HG03378 (cell line): ENCODE results near the gene ZSWIM6.

Experiments
- ATAC-seq: cut with Tn5 transposase; IDR thresholded peaks from one replicate; pipeline ENCODE4 v1.9.1; 2021; ENCODE audit warnings: mild to moderate bottlenecking, moderate library complexity; ENCODE audit not compliant: unreplicated experiment

ZSWIM6 gene

GRCh38 chr5:61472172-61472958 lies 140.3 kb downstream of the ZSWIM6 start:
- ATAC-seq = no peak

GRCh38 chr5:61474746-61475145 lies 142.7 kb downstream of the ZSWIM6 start:
- no peak for ATAC-seq

GRCh38 chr5:61477788-61478187 lies 145.7 kb downstream of the ZSWIM6 start:
- ATAC-seq = no peak

GRCh38 chr5:61479850-61480614 lies 148.0 kb downstream of the ZSWIM6 start:
- no peak for ATAC-seq

GRCh38 chr5:61482980-61483379 lies 150.9 kb downstream of the ZSWIM6 start:
- no peak for ATAC-seq

GRCh38 chr5:61486476-61486875 lies 154.4 kb downstream of the ZSWIM6 start:
- no peak for ATAC-seq

- no peak for ATAC-seq
These were observed 157.5 kb downstream of the ZSWIM6 start for GRCh38 chr5:61489574-61489973.

GRCh38 chr5:61491861-61492260 lies 159.8 kb downstream of the ZSWIM6 start:
- no peak for ATAC-seq

GRCh38 chr5:61493973-61494372 lies 161.9 kb downstream of the ZSWIM6 start:
- no peak for ATAC-seq

GRCh38 chr5:61496446-61496845 lies 164.4 kb downstream of the ZSWIM6 start:
- no peak for ATAC-seq

GRCh38 chr5:61496860-61497259 lies 164.8 kb downstream of the ZSWIM6 start:
- no peak for ATAC-seq

- no peak for ATAC-seq
These were observed 166.1 kb downstream of the ZSWIM6 start for GRCh38 chr5:61498121-61498520.

GRCh38 chr5:61501971-61502370 lies 169.9 kb downstream of the ZSWIM6 start:
- no peak for ATAC-seq

GRCh38 chr5:61504143-61504770 lies 172.2 kb downstream of the ZSWIM6 start:
- no peak for ATAC-seq

- no peak for ATAC-seq
These were observed 173.2 kb downstream of the ZSWIM6 start for GRCh38 chr5:61505281-61505680.

GRCh38 chr5:61507232-61507631 lies 175.2 kb downstream of the ZSWIM6 start:
- ATAC-seq = no peak

GRCh38 chr5:61516946-61517345 lies 184.9 kb downstream of the ZSWIM6 start:
- no peak for ATAC-seq

GRCh38 chr5:61519728-61520277 lies 187.7 kb downstream of the ZSWIM6 start:
- no peak for ATAC-seq

- no peak for ATAC-seq
These were observed 191.0 kb downstream of the ZSWIM6 start for GRCh38 chr5:61523073-61523472.

- no peak for ATAC-seq
These were observed 191.9 kb downstream of the ZSWIM6 start for GRCh38 chr5:61523997-61524396.

- no peak for ATAC-seq
These were observed 193.6 kb downstream of the ZSWIM6 start for GRCh38 chr5:61525512-61526206.
